HCT116 (cell line): Measurements from ENCODE around the gene WDR74.

ENCODE experiments used
- EGR1 ChIP-seq: IDR thresholded peaks from 2 replicates; pipeline ENCODE4 v1.6.1; 2012; ENCODE audit warnings: low read depth
- ELF1 ChIP-seq: IDR thresholded peaks from 2 replicates; pipeline ENCODE4 v1.6.1; 2012; ENCODE audit warnings: low read depth, borderline replicate concordance
- POLR2A ChIP-seq: IDR thresholded peaks from 2 replicates; pipeline ENCODE4 v1.7.0; 2011; ENCODE audit warnings: borderline replicate concordance; ENCODE audit not compliant: insufficient read depth, insufficient read length; ENCODE audit errors: extremely low read depth
- ZBTB33 ChIP-seq: IDR thresholded peaks from 2 replicates; pipeline ENCODE4 v1.6.1; 2011; ENCODE audit warnings: mild to moderate bottlenecking, low read length, moderate library complexity; ENCODE audit not compliant: insufficient replicate concordance; ENCODE audit errors: extremely low read depth
- TF ChIP-seq, protein P1 (sequence below): IDR thresholded peaks from 2 replicates; pipeline ENCODE4 v1.6.1; 2012

DNA sequence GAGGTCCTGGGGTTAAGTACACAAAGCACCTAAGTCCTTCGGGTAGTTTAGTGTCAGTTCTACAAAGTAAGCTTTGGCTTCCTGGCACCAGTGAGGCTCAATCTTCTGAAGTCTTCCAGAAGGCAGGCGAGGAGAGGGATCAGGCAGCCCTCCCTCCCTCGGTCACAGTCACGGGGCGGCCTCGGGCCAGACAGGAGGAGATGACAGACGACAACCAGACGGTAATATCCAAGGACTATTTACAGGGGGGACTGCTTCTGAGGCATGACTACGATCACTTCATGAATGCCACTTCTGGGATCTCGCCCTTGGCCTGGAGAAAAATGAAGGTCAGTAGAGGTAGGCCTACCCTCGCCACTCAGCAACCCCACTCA is 47.2 kb downstream of the WDR74 start:
- no peak for TF ChIP-seq POLR2A
- TF ChIP-seq ELF1 = no peak
- no peak for TF ChIP-seq ZBTB33
- no peak for TF ChIP-seq EGR1
- TF ChIP-seq, protein P1, sequence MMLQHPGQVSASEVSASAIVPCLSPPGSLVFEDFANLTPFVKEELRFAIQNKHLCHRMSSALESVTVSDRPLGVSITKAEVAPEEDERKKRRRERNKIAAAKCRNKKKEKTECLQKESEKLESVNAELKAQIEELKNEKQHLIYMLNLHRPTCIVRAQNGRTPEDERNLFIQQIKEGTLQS = no peak
